ENCODE results near the gene BDH1.
"Not testable (repeated sequence)": the region's sequence is repeated elsewhere in the genome, so short reads cannot be mapped to it uniquely, and the experiment has no call there.

The BDH1 gene

GRCh38 chr3:197487911-197488391 lies 67.8 kb downstream of the BDH1 start:
- Histone ChIP-seq H3K27me3 (replicated peaks; ENCODE audit: control insufficient read depth, insufficient read depth, low read length) (peaks cover 32% of the 10 kb centered on the region), H3K4me3 (ENCODE audit: low read length) (no peak overlapping the region), H3K9me3 (ENCODE audit: control insufficient read depth, low read length) (no peaks in the 10 kb centered on the region), H3K4me1 (ENCODE audit: control insufficient read depth, insufficient read depth, low read length) (peaks cover 26% of the 10 kb centered on the region), H3K36me3 (ENCODE audit: control insufficient read depth, insufficient read depth, low read length, severe bottlenecking) (no peaks in the 10 kb centered on the region), H3K9ac (ENCODE audit: low read length) (no peak overlapping the region)
- DNase-seq (ENCODE audit: low read depth) = peak; percentile 93

DNA sequence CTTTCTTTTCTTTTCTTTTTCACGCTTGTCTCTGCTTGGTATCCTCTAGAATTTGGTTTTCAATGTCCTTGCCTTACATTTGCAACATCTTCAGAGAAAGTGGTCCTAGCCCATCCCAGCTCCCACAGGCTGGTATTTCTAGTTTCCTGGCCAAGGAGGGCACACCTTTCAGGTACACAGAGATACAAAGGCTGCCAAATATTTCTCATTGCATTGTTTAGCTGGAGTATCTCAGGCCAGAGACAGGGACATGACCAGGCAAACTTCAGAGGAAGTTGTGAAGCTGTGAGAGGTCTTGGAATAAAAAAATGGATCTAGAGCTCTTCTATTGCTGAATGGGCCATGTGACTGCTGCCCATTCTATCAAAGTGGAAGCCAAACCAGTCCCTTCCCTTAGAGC lies 68.9 kb downstream of the BDH1 start:
- Histone ChIP-seq H3K4me1 (ENCODE audit: control insufficient read depth, insufficient read depth, low read length) (peaks cover 26% of the 10 kb centered on the region), H3K27me3 (replicated peaks; ENCODE audit: control insufficient read depth, insufficient read depth, low read length) (peaks cover 32% of the 10 kb centered on the region), H3K9ac (ENCODE audit: low read length) (no peak overlapping the region), H3K9me3 (ENCODE audit: control insufficient read depth, low read length) (no peaks in the 10 kb centered on the region), H3K4me3 (ENCODE audit: low read length) (no peak overlapping the region), H3K36me3 (ENCODE audit: control insufficient read depth, insufficient read depth, low read length, severe bottlenecking) (no peaks in the 10 kb centered on the region)
- DNase-seq (ENCODE audit: low read depth) = no peak

GRCh38 chr3:197485143-197485542 lies 70.6 kb downstream of the BDH1 start:
- H3K36me3 ChIP-seq (ENCODE audit: control insufficient read depth, insufficient read depth, low read length, severe bottlenecking) = no peaks in the 10 kb centered on the region
- H3K9ac ChIP-seq (ENCODE audit: low read length) = no peak overlapping the region
- H3K9me3 ChIP-seq (ENCODE audit: control insufficient read depth, low read length) = no peaks in the 10 kb centered on the region
- peaks cover 19% of the 10 kb centered on the region for H3K4me1 ChIP-seq (ENCODE audit: control insufficient read depth, insufficient read depth, low read length)
- no peak for DNase-seq (ENCODE audit: low read depth)
- H3K4me3 ChIP-seq (ENCODE audit: low read length) = no peak overlapping the region
- H3K27me3 ChIP-seq (replicated peaks; ENCODE audit: control insufficient read depth, insufficient read depth, low read length) = peaks cover 33% of the 10 kb centered on the region

DNA sequence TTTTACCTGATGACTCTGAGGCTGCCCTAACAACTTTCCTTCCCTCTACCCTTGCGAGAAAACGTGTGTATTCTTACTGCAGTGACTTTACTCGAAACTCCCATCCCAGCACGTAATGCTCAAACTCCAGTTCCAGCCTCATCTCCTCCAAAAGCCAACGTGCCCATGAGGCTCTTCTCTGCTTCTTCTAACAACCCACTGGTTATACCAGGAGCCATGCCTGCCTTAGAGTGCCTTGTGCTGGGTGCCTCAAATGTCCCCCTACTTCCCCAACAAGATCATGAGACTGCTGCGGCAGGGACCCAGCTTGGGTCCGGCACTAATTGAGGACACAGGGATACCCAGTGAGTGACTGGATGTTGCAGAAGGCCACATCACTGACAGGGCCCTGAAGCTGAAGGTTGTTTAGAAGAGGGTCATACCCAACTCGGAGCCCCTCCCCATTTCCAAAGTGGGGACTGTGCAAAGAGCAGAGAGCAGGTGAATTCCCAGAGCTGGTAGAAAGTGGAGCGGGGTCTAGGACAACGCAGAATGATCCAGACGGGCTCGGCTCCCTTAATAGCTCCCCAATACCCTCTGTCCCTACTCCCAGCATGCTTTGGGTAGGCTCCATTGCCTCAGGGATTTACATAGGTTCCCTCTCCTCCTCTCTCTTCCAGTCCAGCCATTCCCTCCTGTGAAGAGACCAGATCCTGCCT lies 71.4 kb downstream of the BDH1 start:
- Histone ChIP-seq H3K9me3 (ENCODE audit: control insufficient read depth, low read length) (no peaks in the 10 kb centered on the region), H3K4me1 (ENCODE audit: control insufficient read depth, insufficient read depth, low read length) (peaks cover 17% of the 10 kb centered on the region), H3K36me3 (ENCODE audit: control insufficient read depth, insufficient read depth, low read length, severe bottlenecking) (no peaks in the 10 kb centered on the region), H3K9ac (ENCODE audit: low read length) (no peak overlapping the region), H3K27me3 (replicated peaks; ENCODE audit: control insufficient read depth, insufficient read depth, low read length) (peaks cover 33% of the 10 kb centered on the region), H3K4me3 (ENCODE audit: low read length) (no peak overlapping the region)
- no peak for DNase-seq (ENCODE audit: low read depth)

DNA sequence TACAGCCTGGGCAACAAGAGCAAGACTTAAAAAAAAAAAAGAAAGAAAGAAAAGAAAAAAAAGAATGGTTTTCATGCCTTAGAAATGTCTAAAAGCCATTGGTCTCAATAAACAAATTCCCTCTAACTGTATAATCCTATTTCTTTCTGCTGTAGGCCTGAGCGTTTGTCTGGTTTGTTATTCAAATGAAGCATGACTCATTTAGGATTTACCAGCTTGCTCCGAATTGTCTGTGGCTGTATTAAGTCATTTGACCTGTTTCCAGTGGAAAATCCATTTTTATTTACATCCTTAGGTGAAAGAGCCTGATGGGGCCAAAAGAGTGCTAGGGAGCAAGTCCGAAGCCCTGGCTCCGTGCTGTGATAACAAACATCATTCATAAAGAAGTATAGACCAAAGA lies 73.8 kb downstream of the BDH1 start:
- Histone ChIP-seq H3K9ac (ENCODE audit: low read length) (no peak overlapping the region), H3K4me1 (ENCODE audit: control insufficient read depth, insufficient read depth, low read length) (peaks cover 12% of the 10 kb centered on the region), H3K27me3 (replicated peaks; ENCODE audit: control insufficient read depth, insufficient read depth, low read length) (peaks cover 33% of the 10 kb centered on the region), H3K4me3 (ENCODE audit: low read length) (no peak overlapping the region), H3K36me3 (ENCODE audit: control insufficient read depth, insufficient read depth, low read length, severe bottlenecking) (no peaks in the 10 kb centered on the region), H3K9me3 (ENCODE audit: control insufficient read depth, low read length) (no peaks in the 10 kb centered on the region)
- DNase-seq (ENCODE audit: low read depth) = peak; percentile 38

- no peak for DNase-seq (ENCODE audit: low read depth)
- no peak overlapping the region for H3K9ac ChIP-seq (ENCODE audit: low read length)
- H3K4me1 ChIP-seq (ENCODE audit: control insufficient read depth, insufficient read depth, low read length) = peaks cover 12% of the 10 kb centered on the region
- H3K27me3 ChIP-seq (replicated peaks; ENCODE audit: control insufficient read depth, insufficient read depth, low read length) = peaks cover 35% of the 10 kb centered on the region
- H3K4me3 ChIP-seq (ENCODE audit: low read length) = no peak overlapping the region
- no peaks in the 10 kb centered on the region for H3K36me3 ChIP-seq (ENCODE audit: control insufficient read depth, insufficient read depth, low read length, severe bottlenecking)
- no peaks in the 10 kb centered on the region for H3K9me3 ChIP-seq (ENCODE audit: control insufficient read depth, low read length)
Observed at GRCh38 chr3:197480320-197480719, 75.4 kb downstream of the BDH1 start.

GRCh38 chr3:197478746-197479668 lies 76.8 kb downstream of the BDH1 start:
- no peak overlapping the region for H3K4me3 ChIP-seq (ENCODE audit: low read length)
- peaks cover 24% of the 10 kb centered on the region for H3K27me3 ChIP-seq (replicated peaks; ENCODE audit: control insufficient read depth, insufficient read depth, low read length)
- no peaks in the 10 kb centered on the region for H3K36me3 ChIP-seq (ENCODE audit: control insufficient read depth, insufficient read depth, low read length, severe bottlenecking)
- H3K9ac ChIP-seq (ENCODE audit: low read length) = no peak overlapping the region
- H3K9me3 ChIP-seq (ENCODE audit: control insufficient read depth, low read length) = no peaks in the 10 kb centered on the region
- H3K4me1 ChIP-seq (ENCODE audit: control insufficient read depth, insufficient read depth, low read length) = peaks cover 12% of the 10 kb centered on the region
- peak; percentile 57 for DNase-seq (ENCODE audit: low read depth)

GRCh38 chr3:197477816-197478215 lies 78.0 kb downstream of the BDH1 start:
- H3K4me1 ChIP-seq (ENCODE audit: control insufficient read depth, insufficient read depth, low read length) = peaks cover 19% of the 10 kb centered on the region
- H3K27me3 ChIP-seq (replicated peaks; ENCODE audit: control insufficient read depth, insufficient read depth, low read length) = peaks cover 23% of the 10 kb centered on the region
- not testable (repeated sequence) for H3K4me3 ChIP-seq (ENCODE audit: low read length); H3K9ac ChIP-seq (ENCODE audit: low read length); H3K36me3 ChIP-seq (ENCODE audit: control insufficient read depth, insufficient read depth, low read length, severe bottlenecking); DNase-seq (ENCODE audit: low read depth); H3K9me3 ChIP-seq (ENCODE audit: control insufficient read depth, low read length)

DNA sequence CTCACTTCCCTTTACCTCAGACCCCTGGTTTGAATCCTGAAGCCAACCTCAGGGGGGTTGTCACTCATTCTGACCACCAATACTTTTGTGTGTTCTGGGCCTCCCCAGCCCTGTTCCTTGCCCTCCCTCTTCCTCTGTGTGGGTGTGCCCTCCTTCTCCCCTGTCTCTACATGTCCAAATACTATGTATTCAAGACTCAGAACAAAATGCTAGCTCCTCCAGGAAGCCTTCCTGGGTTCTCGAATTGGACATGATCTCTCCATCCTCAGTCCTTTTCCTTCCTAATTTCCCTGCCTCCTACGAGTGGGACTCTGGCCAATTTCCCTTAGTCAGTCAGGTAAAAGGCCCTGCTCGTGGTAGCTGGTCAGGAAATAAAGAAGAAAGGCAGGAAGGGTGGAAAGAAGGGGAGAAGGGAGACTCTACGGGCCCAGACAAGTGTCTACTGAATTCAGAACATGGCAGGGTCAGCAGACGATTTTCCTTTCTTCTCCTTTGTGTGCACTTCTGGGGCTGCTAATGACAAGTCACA lies 79.7 kb downstream of the BDH1 start:
- Histone ChIP-seq H3K9me3 (ENCODE audit: control insufficient read depth, low read length) (no peaks in the 10 kb centered on the region), H3K9ac (ENCODE audit: low read length) (no peak overlapping the region), H3K4me1 (ENCODE audit: control insufficient read depth, insufficient read depth, low read length) (peaks cover 32% of the 10 kb centered on the region), H3K36me3 (ENCODE audit: control insufficient read depth, insufficient read depth, low read length, severe bottlenecking) (no peaks in the 10 kb centered on the region), H3K27me3 (replicated peaks; ENCODE audit: control insufficient read depth, insufficient read depth, low read length) (peaks cover 14% of the 10 kb centered on the region), H3K4me3 (ENCODE audit: low read length) (no peak overlapping the region)
- no peak for DNase-seq (ENCODE audit: low read depth)

- Histone ChIP-seq H3K9ac (ENCODE audit: low read length) (no peak overlapping the region), H3K9me3 (ENCODE audit: control insufficient read depth, low read length) (no peaks in the 10 kb centered on the region), H3K36me3 (ENCODE audit: control insufficient read depth, insufficient read depth, low read length, severe bottlenecking) (no peaks in the 10 kb centered on the region), H3K27me3 (replicated peaks; ENCODE audit: control insufficient read depth, insufficient read depth, low read length) (peaks cover 12% of the 10 kb centered on the region), H3K4me3 (ENCODE audit: low read length) (no peak overlapping the region), H3K4me1 (ENCODE audit: control insufficient read depth, insufficient read depth, low read length) (peaks cover 32% of the 10 kb centered on the region)
- DNase-seq (ENCODE audit: low read depth) = no peak
Observed at GRCh38 chr3:197475514-197475913, 80.3 kb downstream of the BDH1 start.

GRCh38 chr3:197472151-197472550 lies 83.6 kb downstream of the BDH1 start:
- Histone ChIP-seq H3K4me3 (ENCODE audit: low read length) (no peak overlapping the region), H3K36me3 (ENCODE audit: control insufficient read depth, insufficient read depth, low read length, severe bottlenecking) (no peaks in the 10 kb centered on the region), H3K9me3 (ENCODE audit: control insufficient read depth, low read length) (no peaks in the 10 kb centered on the region), H3K27me3 (replicated peaks; ENCODE audit: control insufficient read depth, insufficient read depth, low read length) (peaks cover 10% of the 10 kb centered on the region), H3K9ac (ENCODE audit: low read length) (no peak overlapping the region), H3K4me1 (ENCODE audit: control insufficient read depth, insufficient read depth, low read length) (peaks cover 43% of the 10 kb centered on the region)
- DNase-seq (ENCODE audit: low read depth) = no peak
